ENCODE data around the gene N4BP2L2.
"Not testable (repeated sequence)": the region's sequence is repeated elsewhere in the genome, so short reads cannot be mapped to it uniquely, and the experiment has no call there.

DNA sequence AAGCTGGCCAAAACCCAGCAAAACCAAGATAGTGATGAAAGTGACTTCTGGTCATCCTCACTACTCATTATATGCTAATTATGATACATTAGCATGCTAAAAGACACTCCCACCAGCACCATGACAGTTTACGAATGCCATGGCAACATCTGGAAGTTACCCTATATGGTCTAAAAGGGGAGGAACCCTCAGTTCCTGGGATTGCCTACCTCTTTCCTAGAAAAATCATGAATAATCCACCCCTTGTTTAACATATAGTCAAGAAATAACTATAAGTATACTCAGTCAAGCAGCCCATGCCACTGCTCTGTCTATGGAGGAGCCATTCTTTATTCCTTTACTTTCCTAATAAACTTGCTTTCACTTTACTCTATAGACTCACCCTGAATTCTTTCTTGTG, 22.2 kb upstream of the N4BP2L2 start:
- not testable (repeated sequence) for TF ChIP-seq YY1 (IDR thresholded peaks at IDR 0.05; ENCODE audit: insufficient read depth, insufficient read length); ZNF274 (IDR thresholded peaks at IDR 0.05; ENCODE audit: low read depth, low read length); SUZ12 (IDR thresholded peaks at IDR 0.05; ENCODE audit: extremely low read depth, insufficient read depth, insufficient read length)
